ENCODE data around the gene TMEM263. TPM values are rescaled to one million over a fixed set of nuclear protein-coding genes. Genes with fewer than 3 reads are reported as not detected.

TMEM263 gene
- total RNA-seq, 1 experiment from 2014 or later: 11.8 TPM

GRCh38 chr12:106986135-106986534, 30.4 kb downstream of the TMEM263 start:
- H3K4me1 Mint-ChIP-seq: peaks cover 18 to 22% of the 10 kb centered on the region in 2 experiments

More at GRCh38 chr12:106986135-106986534, 30.4 kb downstream of the TMEM263 start:
- H3K27me3 Mint-ChIP-seq (ENCODE audit: low read depth): no peaks in the 10 kb centered on the region; the same call in 1 of the 2 replicates
- Histone ChIP-seq H3K14ac (ENCODE audit: insufficient read depth, low read length) (no peak overlapping the region), H2BK12ac (ENCODE audit: insufficient read length, low read depth, low read length) (no peak overlapping the region), H2BK120ac (ENCODE audit: low read depth, low read length, poor library complexity, severe bottlenecking) (no peak overlapping the region), H2AFZ (ENCODE audit: low read length) (no peak overlapping the region), H3K23me2 (ENCODE audit: insufficient read length, low read depth, low read length, poor library complexity, severe bottlenecking) (peaks cover 6% of the 10 kb centered on the region), H3K4me2 (ENCODE audit: insufficient read depth, insufficient read length, low read length) (peak overlapping the region; percentile 81), H3K27ac (ENCODE audit: insufficient read length, low read depth, low read length) (no peak overlapping the region), H2AK5ac (ENCODE audit: insufficient read length, low read length) (no peak overlapping the region), H3K9ac (ENCODE audit: extremely low read depth, insufficient read length, low read length) (peak overlapping the region; percentile 62), H3K27me3 (ENCODE audit: insufficient read depth, low read length) (no peaks in the 10 kb centered on the region), H2BK20ac (ENCODE audit: low read depth, low read length, poor library complexity, severe bottlenecking) (no peak overlapping the region), H3T11ph (ENCODE audit: low read length) (no peak overlapping the region), H3K4ac (ENCODE audit: low read depth, low read length) (no peak overlapping the region), H2BK15ac (ENCODE audit: low read depth, low read length) (no peak overlapping the region), H3K18ac (ENCODE audit: insufficient read length, low read depth, low read length) (no peak overlapping the region), H4K5ac (ENCODE audit: insufficient read length, low read depth, low read length) (no peak overlapping the region), H3K56ac (ENCODE audit: insufficient read length, low read depth, low read length) (no peak overlapping the region), H4K20me1 (ENCODE audit: control insufficient read depth, insufficient read depth, insufficient read length) (no peaks in the 10 kb centered on the region), H3K79me1 (ENCODE audit: insufficient read depth, low read depth, low read length, poor library complexity, severe bottlenecking) (no peaks in the 10 kb centered on the region), H3K9me3 (ENCODE audit: control insufficient read depth, low read depth, low read length) (no peaks in the 10 kb centered on the region), H3K4me1 (ENCODE audit: insufficient read depth, low read length) (no peaks in the 10 kb centered on the region; the same call in 1 of the 2 replicates), H3K23ac (ENCODE audit: insufficient read length, low read depth, low read length) (no peak overlapping the region), H2BK5ac (ENCODE audit: insufficient read length, low read length) (no peak overlapping the region), H4K8ac (replicated peaks; ENCODE audit: insufficient read length, low read depth, low read length) (no peak overlapping the region), H3K79me2 (ENCODE audit: insufficient read depth, low read length) (no peaks in the 10 kb centered on the region), H4K91ac (ENCODE audit: insufficient read length, low read depth, low read length) (no peak overlapping the region)
- no peaks in the 10 kb centered on the region; a peak in 1 of 5 replicates for H3K9me3 Mint-ChIP-seq
- H3K27ac Mint-ChIP-seq: no peak overlapping the region
- H3K4me3 Mint-ChIP-seq: peak overlapping the region; percentile 82 to 89
- peaks cover 13 to 25% (median 21%) of the 10 kb centered on the region in 3 experiments; a peak in 6 of 7 replicates for H3K36me3 Mint-ChIP-seq (ENCODE audit: insufficient read depth in 1 of 3, low read depth in 3 of 3)
- no peak for DNase-seq
- TF ChIP-seq, protein P1, sequence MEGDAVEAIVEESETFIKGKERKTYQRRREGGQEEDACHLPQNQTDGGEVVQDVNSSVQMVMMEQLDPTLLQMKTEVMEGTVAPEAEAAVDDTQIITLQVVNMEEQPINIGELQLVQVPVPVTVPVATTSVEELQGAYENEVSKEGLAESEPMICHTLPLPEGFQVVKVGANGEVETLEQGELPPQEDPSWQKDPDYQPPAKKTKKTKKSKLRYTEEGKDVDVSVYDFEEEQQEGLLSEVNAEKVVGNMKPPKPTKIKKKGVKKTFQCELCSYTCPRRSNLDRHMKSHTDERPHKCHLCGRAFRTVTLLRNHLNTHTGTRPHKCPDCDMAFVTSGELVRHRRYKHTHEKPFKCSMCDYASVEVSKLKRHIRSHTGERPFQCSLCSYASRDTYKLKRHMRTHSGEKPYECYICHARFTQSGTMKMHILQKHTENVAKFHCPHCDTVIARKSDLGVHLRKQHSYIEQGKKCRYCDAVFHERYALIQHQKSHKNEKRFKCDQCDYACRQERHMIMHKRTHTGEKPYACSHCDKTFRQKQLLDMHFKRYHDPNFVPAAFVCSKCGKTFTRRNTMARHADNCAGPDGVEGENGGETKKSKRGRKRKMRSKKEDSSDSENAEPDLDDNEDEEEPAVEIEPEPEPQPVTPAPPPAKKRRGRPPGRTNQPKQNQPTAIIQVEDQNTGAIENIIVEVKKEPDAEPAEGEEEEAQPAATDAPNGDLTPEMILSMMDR (conservative IDR thresholded peaks at IDR 0.05): no peak
- no CpG with 5 or more reads among the region's 4 CpGs for WGBS (ENCODE audit: extremely low coverage, insufficient read length, low lambda C conversion rate)

All from H9 (cell line).